ENCODE results near the gene GSTM1. TPM values are rescaled to one million over a fixed set of nuclear protein-coding genes. Genes with fewer than 3 reads are reported as not detected.

Gene GSTM1
- total RNA-seq, 1 donor from 2014 or later: 91.4 TPM

GRCh38 chr1:109725510-109725909 lies 37.9 kb downstream of the GSTM1 start:
- intact Hi-C loops (cut with micrococcal nuclease): no loop called here

GRCh38 chr1:109726007-109726406 lies 38.4 kb downstream of the GSTM1 start:
- intact Hi-C loops (cut with micrococcal nuclease): no loop called here

GRCh38 chr1:109726728-109727373 lies 39.2 kb downstream of the GSTM1 start:
- intact Hi-C loops (cut with micrococcal nuclease): no loop called here

GRCh38 chr1:109728870-109729269 lies 41.3 kb downstream of the GSTM1 start:
- intact Hi-C loops (cut with micrococcal nuclease): no loop called here

- intact Hi-C loops (cut with micrococcal nuclease): no loop called here
Observed at GRCh38 chr1:109730666-109731065, 43.0 kb downstream of the GSTM1 start.

- intact Hi-C loops (cut with micrococcal nuclease): no loop called here
Observed at GRCh38 chr1:109732390-109732881, 44.8 kb downstream of the GSTM1 start.

- intact Hi-C loops (cut with micrococcal nuclease): no loop called here
Observed at GRCh38 chr1:109733236-109733870, 45.7 kb downstream of the GSTM1 start.

GRCh38 chr1:109739738-109740614 lies 52.4 kb downstream of the GSTM1 start:
- intact Hi-C loops (cut with micrococcal nuclease): no loop called here

- intact Hi-C loops (cut with micrococcal nuclease): no loop called here
Observed at GRCh38 chr1:109740615-109741373, 53.2 kb downstream of the GSTM1 start, which contains the start of gene GSTM3. GSTM3 (minus strand) TSS chr1:109741038; CDS start chr1:109740287, 751 bp downstream.

Other genes with a start within 250 kb of the GSTM1 start
- not detected in 2 replicates for gene SYPL2, start 221.3 kb upstream of the GSTM1 start, total RNA-seq
- 9.0 and 10.5 TPM in 2 replicates for gene ATXN7L2, start 203.9 kb upstream of the GSTM1 start, total RNA-seq
- 16.6 and 18.3 TPM in 2 replicates for gene CYB561D1, start 193.7 kb upstream of the GSTM1 start, total RNA-seq
- gene AMIGO1, start 178.1 kb upstream of the GSTM1 start, total RNA-seq: 1.6 and 1.9 TPM in 2 replicates
- 0.20 and 0.57 TPM in 2 replicates for gene GPR61, start 147.9 kb upstream of the GSTM1 start, total RNA-seq
- 9.5 and 9.6 TPM in 2 replicates for gene GNAI3, start 139.2 kb upstream of the GSTM1 start, total RNA-seq
- not detected in 2 replicates for gene GNAT2, start 68.2 kb upstream of the GSTM1 start, total RNA-seq
- 78.9 and 91.8 TPM in 2 replicates for gene AMPD2, start 68.0 kb upstream of the GSTM1 start, total RNA-seq
- gene GSTM4, start 31.7 kb upstream of the GSTM1 start, total RNA-seq: 22.9 and 23.3 TPM in 2 replicates
- 42.2 and 44.3 TPM in 2 replicates for gene GSTM2, start 19.8 kb upstream of the GSTM1 start, total RNA-seq
- gene GSTM5, start 24.4 kb downstream of the GSTM1 start, total RNA-seq: 0.14 and 0.18 TPM in 2 replicates
- gene GSTM3, start 53.2 kb downstream of the GSTM1 start, total RNA-seq: 6.4 and 9.2 TPM in 2 replicates
- gene EPS8L3, start 76.1 kb downstream of the GSTM1 start, total RNA-seq: not detected in 2 replicates
- gene CSF1, start 223.0 kb downstream of the GSTM1 start, total RNA-seq: 75.0 and 76.4 TPM in 2 replicates